Subcutaneous abdominal adipose tissue (tissue), 5 donors: Measurements from ENCODE around the gene HNRNPM.

Experiments
- H3K27ac ChIP-seq: one replicate; pipeline ENCODE4 v1.7.0; 2013; ENCODE audit warnings: low read depth, mild to moderate bottlenecking, inconsistent platforms, low read length, moderate library complexity
- H3K27me3 ChIP-seq, 5 donors: one replicate each; pipeline ENCODE4 v1.7.0; 2013; ENCODE audit warnings: low read length in 5 of 5, inconsistent platforms in 1 of 5; ENCODE audit not compliant: control insufficient read depth in 5 of 5, insufficient read depth in 4 of 5
- H3K36me3 ChIP-seq, 5 donors: one replicate each; pipeline ENCODE4 v1.7.0; 2013; ENCODE audit warnings: low read length in 5 of 5; ENCODE audit not compliant: control insufficient read depth in 5 of 5, insufficient read depth in 5 of 5
- H3K4me1 ChIP-seq, 5 donors: one replicate each; pipeline ENCODE4 v1.7.0; 2013; ENCODE audit warnings: low read length in 5 of 5, mild to moderate bottlenecking in 3 of 5, moderate library complexity in 1 of 5; ENCODE audit not compliant: control insufficient read depth in 5 of 5, insufficient read depth in 5 of 5
- H3K4me3 ChIP-seq, 5 donors: one replicate each; pipeline ENCODE4 v1.7.0; 2013; ENCODE audit warnings: low read length in 5 of 5, low read depth in 1 of 5
- H3K9ac ChIP-seq, 5 donors: one replicate each; pipeline ENCODE4 v1.7.0; 2013; ENCODE audit warnings: low read length in 5 of 5, mild to moderate bottlenecking in 4 of 5, moderate library complexity in 3 of 5
- H3K9me3 ChIP-seq, 5 donors: one replicate each; pipeline ENCODE4 v1.7.0; 2013; ENCODE audit warnings: low read length in 5 of 5; ENCODE audit not compliant: control insufficient read depth in 5 of 5
- donor health status: healthy.
- donor health status: healthy.
- donor health status: healthy.
- donor health status: healthy.
- donor health status: healthy.

HNRNPM gene

DNA sequence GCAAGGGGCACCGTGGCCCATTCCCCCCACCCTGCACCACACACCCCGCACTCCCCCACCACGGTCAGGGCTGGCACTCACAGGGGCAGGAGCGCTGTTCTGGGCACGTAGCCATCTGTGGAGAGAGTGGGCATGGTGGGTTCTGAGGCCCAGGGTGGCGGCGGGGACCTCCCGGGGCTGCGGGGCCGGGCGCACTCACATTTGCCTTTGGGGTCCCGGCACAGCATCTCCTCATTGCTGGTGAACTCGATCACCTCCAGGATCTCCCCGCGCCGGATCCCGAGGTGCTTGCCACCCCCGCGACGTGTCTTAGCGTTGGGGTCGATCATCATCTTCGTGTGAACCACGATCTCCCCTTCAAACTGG lies 45.6 kb downstream of the HNRNPM start:
- peaks cover 0 to 10% (median 4%) of the 10 kb centered on the region in 5 donors for H3K4me1 ChIP-seq
- H3K9ac ChIP-seq, result no peak overlapping the region
- H3K27me3 ChIP-seq, result no peaks in the 10 kb centered on the region
- H3K36me3 ChIP-seq, result peaks cover 0 to 49% (median 45%) of the 10 kb centered on the region in 5 donors
- no peak overlapping the region for H3K4me3 ChIP-seq
- H3K9me3 ChIP-seq, result no peaks in the 10 kb centered on the region
- H3K27ac ChIP-seq, result no peak overlapping the region

DNA sequence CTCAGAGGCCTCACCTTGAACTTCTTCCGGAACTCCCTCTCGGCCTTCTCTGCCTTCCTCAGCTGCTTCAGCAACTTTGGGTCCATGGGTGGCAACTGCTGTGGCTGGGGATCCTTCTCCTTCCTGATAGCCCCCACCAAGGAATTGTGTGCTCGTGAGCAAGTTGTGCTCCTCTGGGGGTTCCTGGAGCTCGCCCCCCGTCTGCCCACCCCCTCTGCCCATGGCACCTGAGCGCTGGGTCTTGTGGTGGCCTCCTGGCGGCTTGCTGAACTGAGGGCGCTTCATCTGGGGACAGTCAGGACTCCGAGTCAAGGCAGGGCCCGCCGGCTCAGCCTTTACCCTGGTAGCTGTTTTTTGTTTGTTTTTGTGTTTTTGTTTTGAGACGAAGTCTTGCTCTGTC lies 46.1 kb downstream of the HNRNPM start:
- Histone ChIP-seq H3K36me3 (peaks cover 0 to 44% (median 40%) of the 10 kb centered on the region in 5 donors), H3K4me1 (peaks cover 0 to 10% (median 4%) of the 10 kb centered on the region in 5 donors), H3K27me3 (no peaks in the 10 kb centered on the region), H3K9ac (no peak overlapping the region), H3K4me3 (no peak overlapping the region), H3K27ac (no peak overlapping the region), H3K9me3 (no peaks in the 10 kb centered on the region)

- H3K9me3 ChIP-seq, result no peaks in the 10 kb centered on the region
- H3K4me1 ChIP-seq, result peaks cover 0 to 9% (median 4%) of the 10 kb centered on the region in 5 donors
- H3K27me3 ChIP-seq, result no peaks in the 10 kb centered on the region
- H3K9ac ChIP-seq, result no peak overlapping the region
- no peak overlapping the region for H3K27ac ChIP-seq
- no peak overlapping the region for H3K4me3 ChIP-seq
- peaks cover 0 to 37% (median 33%) of the 10 kb centered on the region in 5 donors for H3K36me3 ChIP-seq
These were observed 46.8 kb downstream of the HNRNPM start for GRCh38 chr19:8491574-8491973.

DNA sequence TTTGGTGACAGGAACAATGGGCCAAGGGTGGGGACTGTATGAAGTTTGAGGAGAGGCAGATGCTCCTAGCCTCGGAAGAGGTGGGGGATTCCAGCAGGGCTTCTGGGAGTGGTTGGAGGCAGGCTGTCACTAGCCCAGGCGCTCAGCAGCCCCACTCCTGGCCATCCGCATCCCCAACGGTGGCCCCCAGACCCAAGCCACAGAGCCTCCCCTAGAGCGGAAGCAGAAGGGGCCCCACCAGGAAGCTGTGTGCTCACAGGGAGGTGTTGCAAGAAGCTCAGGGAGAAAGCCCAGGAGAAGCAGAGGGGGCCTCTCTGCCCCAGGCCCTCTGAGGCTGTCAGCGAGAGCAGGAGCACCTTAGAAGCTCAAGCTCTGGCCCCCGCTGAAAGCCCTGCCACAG lies 49.4 kb downstream of the HNRNPM start:
- no peaks in the 10 kb centered on the region for H3K27me3 ChIP-seq
- H3K4me1 ChIP-seq, result no peaks in the 10 kb centered on the region
- peaks cover 0 to 12% (median 9%) of the 10 kb centered on the region in 5 donors for H3K36me3 ChIP-seq
- no peaks in the 10 kb centered on the region for H3K9me3 ChIP-seq
- no peak overlapping the region for H3K27ac ChIP-seq
- no peak overlapping the region for H3K9ac ChIP-seq
- no peak overlapping the region for H3K4me3 ChIP-seq

DNA sequence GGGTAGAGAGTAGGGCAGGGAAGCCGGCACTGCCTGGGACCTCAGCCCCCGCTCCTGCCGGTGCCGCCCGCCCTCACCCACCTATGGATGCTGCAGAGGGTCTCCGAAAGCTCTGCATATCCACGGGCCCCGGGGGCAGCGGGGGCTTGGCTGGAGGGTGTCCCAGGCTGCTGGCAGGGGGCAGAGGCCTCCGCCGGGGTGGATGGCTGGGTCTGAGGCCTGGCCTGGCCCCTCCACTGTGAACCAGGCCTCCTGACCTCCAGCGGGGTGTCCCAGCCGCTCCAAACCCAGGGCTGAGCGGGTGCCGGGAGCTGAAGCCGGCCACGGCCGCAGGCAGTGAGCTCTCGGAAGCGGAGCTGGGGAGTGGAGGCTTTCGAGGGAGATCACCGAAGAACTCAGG lies 53.5 kb downstream of the HNRNPM start:
- peaks cover 0 to 6% (median 3%) of the 10 kb centered on the region in 5 donors for H3K4me1 ChIP-seq
- H3K36me3 ChIP-seq, result no peaks in the 10 kb centered on the region
- no peaks in the 10 kb centered on the region for H3K9me3 ChIP-seq
- no peak overlapping the region for H3K27ac ChIP-seq
- H3K9ac ChIP-seq, result no peak overlapping the region
- no peak overlapping the region for H3K4me3 ChIP-seq
- H3K27me3 ChIP-seq, result no peaks in the 10 kb centered on the region

GRCh38 chr19:8499048-8499833 lies 54.5 kb downstream of the HNRNPM start:
- H3K4me3 ChIP-seq, result no peak overlapping the region

DNA sequence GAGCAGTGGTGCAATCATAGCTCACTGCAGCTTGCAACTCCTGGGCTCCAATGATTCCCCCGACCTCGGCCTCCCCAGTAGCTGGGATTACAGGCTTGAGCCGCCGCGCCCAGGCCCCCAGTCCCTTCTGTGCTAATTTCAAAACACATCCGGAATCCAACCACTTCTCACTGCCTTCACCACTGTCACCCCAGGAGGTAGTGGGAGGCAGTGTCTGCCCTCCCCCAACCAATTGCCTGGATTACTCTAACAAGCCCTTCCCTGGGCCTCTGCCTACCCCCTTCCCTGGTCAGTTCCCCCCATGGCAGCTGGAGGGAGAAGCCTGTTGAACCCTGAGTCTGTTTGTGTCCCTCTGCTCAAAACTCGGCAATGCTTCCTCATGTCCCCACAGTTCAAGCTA lies 55.4 kb downstream of the HNRNPM start:
- H3K27me3 ChIP-seq, result no peaks in the 10 kb centered on the region
- no peaks in the 10 kb centered on the region for H3K36me3 ChIP-seq
- H3K4me3 ChIP-seq, result no peak overlapping the region
- no peak overlapping the region for H3K27ac ChIP-seq
- H3K9me3 ChIP-seq, result no peaks in the 10 kb centered on the region
- peaks cover 0 to 12% (median 8%) of the 10 kb centered on the region in 5 donors for H3K4me1 ChIP-seq
- no peak overlapping the region for H3K9ac ChIP-seq

More at GRCh38 chr19:8499048-8499833, 54.5 kb downstream of the HNRNPM start:
- no peaks in the 10 kb centered on the region for H3K9me3 ChIP-seq
- peaks cover 0 to 12% (median 8%) of the 10 kb centered on the region in 5 donors for H3K4me1 ChIP-seq
- no peaks in the 10 kb centered on the region for H3K36me3 ChIP-seq
- H3K27me3 ChIP-seq, result no peaks in the 10 kb centered on the region
- H3K27ac ChIP-seq, result no peak overlapping the region
- H3K9ac ChIP-seq, result no peak overlapping the region

GRCh38 chr19:8501516-8501915 lies 56.7 kb downstream of the HNRNPM start:
- no peak overlapping the region for H3K9ac ChIP-seq
- no peak overlapping the region for H3K27ac ChIP-seq
- no peak overlapping the region for H3K4me3 ChIP-seq
- no peaks in the 10 kb centered on the region for H3K27me3 ChIP-seq
- H3K36me3 ChIP-seq, result no peaks in the 10 kb centered on the region
- H3K4me1 ChIP-seq, result peaks cover 0 to 23% (median 20%) of the 10 kb centered on the region in 5 donors
- no peaks in the 10 kb centered on the region for H3K9me3 ChIP-seq

DNA sequence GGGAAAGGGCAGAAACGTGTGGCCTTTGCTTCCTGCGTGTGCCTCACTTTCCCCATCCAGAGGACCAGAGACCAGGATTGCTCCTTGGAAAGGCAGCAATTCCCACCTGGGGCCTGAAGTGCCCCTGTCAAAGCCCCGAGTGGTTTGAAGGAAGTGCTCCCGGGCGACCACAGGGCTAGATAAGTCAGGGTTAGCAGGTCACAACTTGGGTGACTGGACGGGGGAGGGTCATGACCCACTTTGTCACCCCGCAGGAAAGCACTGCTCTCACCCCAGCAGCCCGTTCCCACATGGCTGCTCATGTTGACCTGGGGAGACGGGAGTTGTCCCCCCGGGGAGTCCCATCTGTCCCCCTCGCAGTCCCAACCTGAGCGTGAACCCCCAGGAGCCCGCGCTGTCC lies 57.2 kb downstream of the HNRNPM start:
- H3K9ac ChIP-seq, result no peak overlapping the region
- no peak overlapping the region for H3K27ac ChIP-seq
- H3K27me3 ChIP-seq, result no peaks in the 10 kb centered on the region
- H3K4me3 ChIP-seq, result no peak overlapping the region
- no peaks in the 10 kb centered on the region for H3K9me3 ChIP-seq
- H3K36me3 ChIP-seq, result no peaks in the 10 kb centered on the region
- peaks cover 0 to 26% (median 22%) of the 10 kb centered on the region in 5 donors for H3K4me1 ChIP-seq

DNA sequence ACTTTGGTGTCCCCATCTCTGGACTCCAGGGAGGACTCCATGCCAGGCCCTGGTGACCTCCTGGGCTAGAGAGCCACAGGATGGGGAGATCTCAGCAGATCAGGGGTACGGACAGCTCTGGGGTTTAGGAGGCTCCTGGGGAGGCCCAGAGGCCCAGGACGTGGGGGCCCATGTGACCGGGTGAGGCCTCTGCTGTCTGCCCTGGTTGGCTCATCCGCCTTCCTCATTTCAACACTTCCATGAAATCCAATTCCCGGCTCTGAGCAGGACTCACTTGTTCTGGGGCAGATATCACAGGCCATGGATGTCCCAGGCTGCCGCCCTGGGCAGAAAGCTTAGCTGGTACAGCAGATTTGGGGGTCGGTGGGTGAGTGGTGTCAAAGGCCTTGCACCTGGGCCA lies 58.7 kb downstream of the HNRNPM start:
- no peaks in the 10 kb centered on the region for H3K27me3 ChIP-seq
- peaks cover 0 to 26% (median 22%) of the 10 kb centered on the region in 5 donors for H3K4me1 ChIP-seq

More for the DNA sequence above, 58.7 kb downstream of the HNRNPM start:
- no peak overlapping the region for H3K27ac ChIP-seq
- H3K4me3 ChIP-seq, result no peak overlapping the region
- no peak overlapping the region for H3K9ac ChIP-seq
- peaks cover 0 to 2% (median 0%) of the 10 kb centered on the region in 5 donors for H3K36me3 ChIP-seq
- no peaks in the 10 kb centered on the region for H3K9me3 ChIP-seq
